LHCN-M2 (cell line): ENCODE data around the gene UBTD1. TPM values are rescaled to one million over a fixed set of nuclear protein-coding genes. Genes with fewer than 3 reads are reported as not detected.
A peak's percentile ranks its signal among the peaks of the same experiment; 100 is the strongest.

ENCODE experiments used
- DNase-seq: peaks from one replicate; pipeline ENCODE4 v3.0.0-alpha.2; 2012; ENCODE audit warnings: low read depth
- total RNA-seq: library from RNA; depleted of rRNA; stranded (reverse); fragments of >200 nt; gene quantifications from 2 replicates; pipeline ENCODE4 v1.2.3, GENCODE V29; 2014

Gene UBTD1
- total RNA-seq, 1 experiment from 2014 or later: 39.3 TPM

GRCh38 chr10:97482381-97482780 lies 16.3 kb upstream of the UBTD1 start:
- no peak for DNase-seq

DNA sequence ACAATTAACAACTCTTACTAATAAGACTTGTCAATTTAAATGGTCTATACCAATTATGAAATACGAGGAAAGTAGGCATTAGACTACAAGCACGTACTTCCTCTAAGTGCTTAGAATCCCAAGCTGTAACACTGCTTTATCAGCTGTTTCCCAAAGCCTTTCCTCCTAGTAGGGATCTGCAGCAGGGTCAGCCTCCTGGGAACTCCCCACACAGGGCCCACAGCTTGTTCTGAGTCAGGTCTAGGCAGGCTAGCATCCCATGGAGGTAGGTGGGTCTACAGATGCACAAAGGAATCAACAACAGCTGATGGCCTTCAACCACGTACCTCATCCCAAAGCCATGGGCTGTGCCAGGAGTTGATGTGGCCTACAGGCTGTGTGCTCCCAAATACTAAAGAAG lies 15.2 kb upstream of the UBTD1 start:
- peak; percentile 83 for DNase-seq

DNA sequence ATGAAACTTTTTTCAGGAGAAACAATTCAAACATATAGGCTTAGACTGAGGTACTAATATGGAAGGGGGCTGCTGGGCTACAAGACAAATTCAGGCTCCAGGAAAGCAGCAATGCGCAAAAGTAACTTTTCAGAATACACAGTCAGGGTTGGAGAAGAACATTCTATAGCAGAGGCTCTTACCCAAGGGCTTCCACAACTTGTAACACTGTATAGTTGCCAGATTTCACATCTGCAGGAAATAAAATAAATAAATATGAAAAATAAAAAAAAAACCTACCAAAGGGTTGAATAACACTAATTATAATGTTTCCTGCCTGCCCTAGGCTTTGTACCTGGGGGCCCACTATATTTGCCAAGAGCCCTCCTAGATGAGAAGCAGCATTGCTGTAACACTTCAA lies 14.8 kb upstream of the UBTD1 start:
- no peak for DNase-seq

GRCh38 chr10:97485647-97486281 lies 13.0 kb upstream of the UBTD1 start:
- no peak for DNase-seq

- peak; percentile 77 for DNase-seq
Observed at GRCh38 chr10:97490592-97490991, 8.1 kb upstream of the UBTD1 start.

DNA sequence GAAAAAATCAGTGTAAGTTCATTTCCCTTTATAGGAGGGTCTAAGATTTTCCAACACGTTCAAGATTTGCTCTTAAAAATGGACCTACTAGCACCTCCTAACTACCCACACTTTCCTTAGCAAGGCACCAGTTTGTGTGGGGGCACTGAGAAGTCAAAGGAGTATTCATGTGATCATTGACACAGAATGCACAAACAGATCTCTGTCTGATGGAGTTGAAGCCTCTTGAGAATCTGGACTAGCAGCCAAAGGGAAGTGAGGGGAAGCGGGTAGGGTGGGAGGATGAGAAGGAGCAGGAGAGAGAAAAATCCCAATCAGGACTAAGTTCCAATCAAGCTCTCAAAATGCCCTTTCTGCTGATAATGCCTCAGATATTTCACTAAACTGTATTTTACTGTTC lies 4.6 kb upstream of the UBTD1 start:
- DNase-seq: no peak

- no peak for DNase-seq
Observed at GRCh38 chr10:97494863-97495506, 3.7 kb upstream of the UBTD1 start.

GRCh38 chr10:97497572-97498075 lies 1.1 kb upstream of the UBTD1 start:
- peak; percentile 80 for DNase-seq

DNA sequence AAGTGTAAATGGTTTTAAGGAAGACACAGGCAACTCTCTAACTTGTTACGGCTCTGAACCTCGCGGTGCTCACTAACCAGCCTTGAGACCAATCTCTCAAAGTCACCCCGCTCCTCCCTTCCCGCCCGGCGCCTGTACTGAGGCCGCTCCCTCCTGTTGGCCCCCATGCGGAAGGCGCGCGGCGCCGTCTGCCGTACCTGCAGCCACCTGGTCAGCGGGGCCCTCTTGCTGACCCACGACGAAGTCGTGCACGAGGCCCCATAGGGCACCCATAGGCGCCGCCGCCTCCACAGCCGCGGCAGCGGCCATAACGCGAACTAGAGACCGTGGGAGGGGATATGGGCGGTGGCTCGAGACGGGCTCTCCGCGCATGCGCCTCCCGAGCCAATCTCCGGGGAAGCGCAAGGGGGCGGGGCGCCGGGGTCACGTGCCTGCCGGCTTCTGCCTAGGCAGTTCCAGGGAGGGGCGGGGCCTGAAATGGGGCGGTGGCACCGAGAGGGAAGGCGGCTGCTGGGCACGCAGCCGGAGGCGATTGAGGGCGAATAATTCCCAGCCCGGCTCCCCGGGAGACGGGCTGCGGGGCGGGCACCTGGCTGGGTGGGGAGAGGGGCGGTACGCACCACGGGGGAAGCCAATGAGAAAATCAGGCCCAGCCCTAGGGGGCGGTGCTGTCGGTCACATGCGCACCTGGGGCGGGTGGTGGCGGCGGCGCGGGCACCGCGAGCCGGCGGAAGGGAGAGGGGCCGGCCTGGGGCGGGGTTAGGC lies 466 bp upstream of the UBTD1 start, which contains the start of gene MMS19:
MMS19 (minus strand) TSS at position 347 of the 765 bp plus-strand sequence; CDS start at position 309, 38 bp downstream.
- DNase-seq: peak; percentile 97

DNA sequence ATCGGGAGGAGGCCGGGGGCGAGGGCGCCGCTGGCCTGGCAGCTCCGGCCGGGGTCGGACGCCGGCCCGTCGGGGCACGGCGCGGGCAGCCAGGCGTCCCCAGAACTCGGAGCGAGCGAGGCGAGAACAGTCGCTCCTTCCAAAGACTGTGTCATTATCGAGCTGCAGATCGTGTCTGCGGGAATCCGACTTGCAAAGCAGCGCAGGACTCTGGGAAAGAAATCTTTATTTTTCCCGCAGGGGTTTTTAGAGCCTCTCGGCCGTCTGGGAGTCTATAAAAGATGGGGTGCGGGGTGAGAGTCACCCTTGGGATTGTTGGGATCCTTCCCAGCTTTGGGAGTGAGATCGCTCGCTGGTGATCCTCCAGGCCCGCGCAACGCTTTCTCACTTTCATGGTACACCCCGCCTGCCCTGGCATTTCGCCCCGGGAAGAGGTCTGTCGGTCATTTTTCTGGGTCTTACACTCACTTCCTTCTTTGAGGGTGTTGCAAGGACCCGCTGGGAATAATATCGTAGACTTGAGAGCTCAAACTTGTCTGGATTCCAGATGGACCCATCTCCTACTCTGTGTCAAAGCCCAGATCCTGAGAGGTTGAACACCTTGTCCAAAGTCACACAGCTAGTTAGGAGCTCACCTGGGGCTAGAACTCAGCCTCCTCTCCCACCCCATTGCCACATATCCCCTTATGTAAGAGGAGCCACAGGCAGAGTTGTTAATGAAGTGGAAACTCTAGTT lies 1.0 kb downstream of the UBTD1 start:
- DNase-seq: peak; percentile 46

DNA sequence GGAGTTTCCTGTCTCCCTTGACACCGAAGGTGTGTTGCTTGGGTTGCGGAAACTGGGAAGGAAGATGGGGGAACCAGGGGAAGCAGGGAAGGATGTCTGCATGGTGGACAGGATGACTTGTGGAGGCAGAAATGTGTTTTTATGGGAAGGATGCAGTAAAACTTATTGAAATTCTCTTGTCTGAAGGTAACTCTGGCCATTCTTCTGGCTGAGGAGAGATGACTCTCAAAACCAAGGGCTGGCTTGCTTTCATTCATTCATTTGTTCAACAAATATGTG lies 1.5 kb downstream of the UBTD1 start:
- no peak for DNase-seq

- no peak for DNase-seq
Observed at GRCh38 chr10:97502916-97503315, 4.2 kb downstream of the UBTD1 start.

DNA sequence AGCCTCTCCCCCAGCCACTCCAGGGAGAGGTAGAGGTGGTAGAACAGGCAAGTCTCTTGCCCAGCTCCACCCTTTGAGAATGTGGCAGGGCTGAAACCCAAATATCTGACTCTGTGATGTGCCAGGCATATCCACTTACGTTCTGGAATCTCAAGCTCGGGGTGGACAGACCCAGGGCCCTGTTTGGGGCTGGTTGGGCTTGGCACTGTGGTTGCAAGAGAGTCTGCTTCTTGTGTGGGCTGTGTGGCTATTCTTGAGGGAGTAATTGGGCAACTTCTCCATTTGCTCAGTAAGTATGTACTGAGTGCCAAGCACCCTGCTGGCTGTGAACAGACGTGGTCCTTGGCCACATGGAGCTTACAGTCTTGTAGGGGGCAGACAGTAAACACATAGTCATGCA lies 4.7 kb downstream of the UBTD1 start:
- DNase-seq: no peak

GRCh38 chr10:97505152-97505551 lies 6.4 kb downstream of the UBTD1 start:
- no peak for DNase-seq

- DNase-seq: no peak
Observed at GRCh38 chr10:97506199-97506991, 7.7 kb downstream of the UBTD1 start.

- peak; percentile 30 for DNase-seq
Observed at GRCh38 chr10:97508342-97508741, 9.6 kb downstream of the UBTD1 start.

GRCh38 chr10:97509120-97509680 lies 10.5 kb downstream of the UBTD1 start:
- DNase-seq: no peak

- DNase-seq: no peak
Observed at GRCh38 chr10:97510686-97511085, 12.0 kb downstream of the UBTD1 start.

- DNase-seq: no peak
Observed at GRCh38 chr10:97511711-97512440, 13.2 kb downstream of the UBTD1 start.

GRCh38 chr10:97512993-97513392 lies 14.3 kb downstream of the UBTD1 start:
- DNase-seq: no peak
